Loucy (cell line): Measurements from ENCODE around the gene PARD3B.

Source experiments
- EZH2phosphoT487 ChIP-seq: fragments of 200-600 bp; IDR thresholded peaks from 2 replicates; pipeline ENCODE4 v1.6.1; 2018; ENCODE audit warnings: antibody characterized with exemption, mild to moderate bottlenecking, moderate library complexity, borderline replicate concordance
- TF ChIP-seq, protein P1 (sequence below): fragments of 200-600 bp; sonication (generic); conservative IDR thresholded peaks from 2 replicates; pipeline ENCODE4 v1.5.1; 2014; ENCODE audit warnings: mild to moderate bottlenecking, antibody characterized with exemption, low read length

DNA sequence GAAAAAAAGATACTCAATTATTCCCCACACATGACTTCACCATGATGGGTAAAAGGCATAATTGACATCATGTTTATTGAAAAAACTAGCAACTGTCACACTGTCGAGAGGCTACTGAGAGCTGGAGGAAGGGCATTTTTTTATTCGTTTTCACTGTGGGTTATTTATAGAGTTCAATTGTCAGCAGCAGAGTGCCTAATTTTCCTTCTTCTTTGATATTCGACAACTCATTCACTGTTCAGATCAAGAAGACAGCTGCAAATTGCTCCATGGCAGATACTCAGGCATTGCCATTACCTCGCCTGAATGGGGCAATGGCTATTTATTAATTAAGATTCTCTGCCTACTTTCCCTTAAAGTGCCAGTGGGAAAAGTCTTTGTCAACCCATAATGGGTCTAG, 939.5 kb downstream of the PARD3B start:
- TF ChIP-seq EZH2phosphoT487 = no peak
- TF ChIP-seq, protein P1, sequence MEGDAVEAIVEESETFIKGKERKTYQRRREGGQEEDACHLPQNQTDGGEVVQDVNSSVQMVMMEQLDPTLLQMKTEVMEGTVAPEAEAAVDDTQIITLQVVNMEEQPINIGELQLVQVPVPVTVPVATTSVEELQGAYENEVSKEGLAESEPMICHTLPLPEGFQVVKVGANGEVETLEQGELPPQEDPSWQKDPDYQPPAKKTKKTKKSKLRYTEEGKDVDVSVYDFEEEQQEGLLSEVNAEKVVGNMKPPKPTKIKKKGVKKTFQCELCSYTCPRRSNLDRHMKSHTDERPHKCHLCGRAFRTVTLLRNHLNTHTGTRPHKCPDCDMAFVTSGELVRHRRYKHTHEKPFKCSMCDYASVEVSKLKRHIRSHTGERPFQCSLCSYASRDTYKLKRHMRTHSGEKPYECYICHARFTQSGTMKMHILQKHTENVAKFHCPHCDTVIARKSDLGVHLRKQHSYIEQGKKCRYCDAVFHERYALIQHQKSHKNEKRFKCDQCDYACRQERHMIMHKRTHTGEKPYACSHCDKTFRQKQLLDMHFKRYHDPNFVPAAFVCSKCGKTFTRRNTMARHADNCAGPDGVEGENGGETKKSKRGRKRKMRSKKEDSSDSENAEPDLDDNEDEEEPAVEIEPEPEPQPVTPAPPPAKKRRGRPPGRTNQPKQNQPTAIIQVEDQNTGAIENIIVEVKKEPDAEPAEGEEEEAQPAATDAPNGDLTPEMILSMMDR = no peak
